Measurements from ENCODE around the gene HNRNPA0.
A peak's percentile ranks its signal among the peaks of the same experiment; 100 is the strongest.

HNRNPA0 gene

DNA sequence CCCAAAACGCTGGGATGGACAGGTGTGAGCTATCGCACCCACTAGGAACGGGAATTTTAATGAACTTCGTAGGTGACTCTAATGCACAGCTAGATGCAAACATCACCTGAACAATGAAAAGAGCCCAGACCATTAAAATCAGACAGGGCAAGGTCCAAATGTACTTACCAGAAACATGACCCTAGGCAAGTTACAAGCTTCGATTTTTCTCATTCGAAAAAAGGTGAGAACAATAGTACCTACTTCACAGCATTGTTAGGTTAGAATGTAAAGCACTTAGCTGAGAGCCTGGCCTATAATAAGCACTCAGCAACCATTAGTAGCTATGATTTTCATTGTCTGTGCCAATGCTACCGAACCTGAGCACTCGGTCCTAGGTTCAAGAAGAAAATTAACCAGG lies 12.4 kb downstream of the HNRNPA0 start:
- TF ChIP-seq, protein P1, sequence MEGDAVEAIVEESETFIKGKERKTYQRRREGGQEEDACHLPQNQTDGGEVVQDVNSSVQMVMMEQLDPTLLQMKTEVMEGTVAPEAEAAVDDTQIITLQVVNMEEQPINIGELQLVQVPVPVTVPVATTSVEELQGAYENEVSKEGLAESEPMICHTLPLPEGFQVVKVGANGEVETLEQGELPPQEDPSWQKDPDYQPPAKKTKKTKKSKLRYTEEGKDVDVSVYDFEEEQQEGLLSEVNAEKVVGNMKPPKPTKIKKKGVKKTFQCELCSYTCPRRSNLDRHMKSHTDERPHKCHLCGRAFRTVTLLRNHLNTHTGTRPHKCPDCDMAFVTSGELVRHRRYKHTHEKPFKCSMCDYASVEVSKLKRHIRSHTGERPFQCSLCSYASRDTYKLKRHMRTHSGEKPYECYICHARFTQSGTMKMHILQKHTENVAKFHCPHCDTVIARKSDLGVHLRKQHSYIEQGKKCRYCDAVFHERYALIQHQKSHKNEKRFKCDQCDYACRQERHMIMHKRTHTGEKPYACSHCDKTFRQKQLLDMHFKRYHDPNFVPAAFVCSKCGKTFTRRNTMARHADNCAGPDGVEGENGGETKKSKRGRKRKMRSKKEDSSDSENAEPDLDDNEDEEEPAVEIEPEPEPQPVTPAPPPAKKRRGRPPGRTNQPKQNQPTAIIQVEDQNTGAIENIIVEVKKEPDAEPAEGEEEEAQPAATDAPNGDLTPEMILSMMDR (IDR thresholded peaks at IDR 0.05; ENCODE audit: borderline replicate concordance, insufficient read depth, low read depth, low read length), result no peak
- H3K4me3 ChIP-seq (ENCODE audit: low read depth, low read length), result no peak overlapping the region

DNA sequence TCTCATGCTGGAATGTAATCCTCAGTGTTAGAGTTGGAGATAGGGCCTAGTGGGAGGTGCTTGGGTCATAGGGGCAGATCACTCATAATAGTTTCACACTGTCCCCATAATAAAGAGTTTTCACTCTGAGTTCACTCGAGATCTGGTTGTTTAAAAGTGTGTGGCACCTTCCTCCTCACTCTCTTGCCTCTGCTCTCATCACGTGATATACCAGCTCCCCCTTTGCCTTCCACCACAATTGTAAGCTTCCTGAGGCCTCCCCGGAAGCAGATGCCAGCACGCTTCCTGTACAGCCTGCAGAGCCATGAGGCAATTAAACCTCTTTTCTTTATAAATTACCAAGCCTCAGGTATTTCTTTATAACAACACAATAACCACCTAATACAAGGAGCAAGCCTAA lies 14.4 kb downstream of the HNRNPA0 start:
- TF ChIP-seq, protein P1 (IDR thresholded peaks at IDR 0.05; ENCODE audit: borderline replicate concordance, insufficient read depth, low read depth, low read length), result no peak
- no peak overlapping the region for H3K4me3 ChIP-seq (ENCODE audit: low read depth, low read length)

DNA sequence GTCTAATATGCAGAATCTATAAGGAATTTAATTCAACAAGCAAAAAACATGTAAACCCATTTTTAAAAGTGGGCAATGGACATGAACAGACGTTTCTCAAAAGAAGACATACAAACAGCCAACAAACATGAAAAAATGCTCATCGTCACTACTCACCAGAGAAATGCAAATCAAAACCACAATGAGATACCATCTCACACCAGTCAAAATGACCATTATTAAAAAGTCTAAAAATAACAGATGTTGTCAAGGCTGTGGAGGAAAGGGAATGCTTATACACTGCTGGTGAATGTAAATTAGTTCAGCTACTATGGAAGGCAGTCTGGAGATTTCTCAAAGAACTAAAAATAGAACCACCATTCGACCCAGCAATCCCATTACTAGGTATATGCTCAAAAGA lies 15.2 kb downstream of the HNRNPA0 start:
- no peak overlapping the region for H3K4me3 ChIP-seq (ENCODE audit: low read depth, low read length)
- TF ChIP-seq, protein P1 (IDR thresholded peaks at IDR 0.05; ENCODE audit: borderline replicate concordance, insufficient read depth, low read depth, low read length), result no peak

DNA sequence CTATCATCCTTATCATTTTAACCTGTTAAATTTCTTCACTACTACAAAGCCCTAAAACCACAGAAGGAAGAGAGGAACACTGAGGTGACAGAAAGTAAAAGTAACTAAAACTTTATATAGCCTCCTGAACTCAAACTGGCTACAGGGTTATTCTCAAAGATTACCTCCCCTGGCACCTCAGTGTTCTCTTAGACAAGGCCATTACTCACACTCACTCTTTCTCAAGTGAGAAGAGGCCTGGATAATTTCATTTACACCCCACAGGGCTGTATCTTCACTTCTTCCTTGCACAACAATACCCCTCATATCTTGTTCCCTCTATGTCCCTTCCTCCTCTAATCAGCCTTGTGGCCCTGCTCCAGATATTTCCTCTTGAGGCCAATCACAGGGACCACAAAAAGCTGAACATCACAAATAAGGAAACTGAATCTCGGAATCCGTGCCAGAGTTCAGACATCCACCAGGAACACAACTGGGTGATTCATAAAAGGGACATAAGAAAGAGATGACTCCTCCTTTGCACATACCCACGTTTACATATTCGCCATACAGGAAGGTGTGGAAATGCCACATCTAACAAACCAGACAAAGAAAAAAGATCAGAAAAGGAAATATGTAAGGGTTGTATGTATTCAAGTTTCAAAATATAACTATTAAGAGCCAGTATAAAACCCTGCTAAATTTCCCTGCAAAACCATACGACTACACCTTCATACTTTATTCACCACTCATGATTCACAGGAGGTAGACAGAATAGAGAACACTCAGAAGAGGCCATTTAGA lies 16.6 kb downstream of the HNRNPA0 start:
- no peak overlapping the region for H3K4me3 ChIP-seq (ENCODE audit: low read depth, low read length)
- TF ChIP-seq, protein P1 (IDR thresholded peaks at IDR 0.05; ENCODE audit: borderline replicate concordance, insufficient read depth, low read depth, low read length), result no peak

DNA sequence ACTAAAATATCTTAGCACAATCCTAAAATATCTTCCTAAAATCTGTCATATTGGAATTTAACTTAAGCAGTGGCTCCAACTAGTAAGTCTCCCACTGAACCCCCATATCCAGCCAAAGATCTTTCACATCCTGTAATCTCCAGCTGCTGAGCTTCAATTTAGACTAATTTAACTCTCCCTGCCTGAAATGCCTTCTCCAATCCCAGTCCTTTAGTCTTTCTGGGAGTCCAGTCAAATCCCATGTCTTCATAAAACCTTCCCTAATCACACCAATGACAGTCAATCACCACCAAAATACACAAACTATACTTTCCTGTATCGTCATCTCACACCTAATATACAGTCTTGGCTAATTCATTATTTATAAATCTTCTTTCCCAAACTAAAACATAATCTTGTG lies 17.7 kb downstream of the HNRNPA0 start:
- H3K4me3 ChIP-seq (ENCODE audit: low read depth, low read length), result no peak overlapping the region

DNA sequence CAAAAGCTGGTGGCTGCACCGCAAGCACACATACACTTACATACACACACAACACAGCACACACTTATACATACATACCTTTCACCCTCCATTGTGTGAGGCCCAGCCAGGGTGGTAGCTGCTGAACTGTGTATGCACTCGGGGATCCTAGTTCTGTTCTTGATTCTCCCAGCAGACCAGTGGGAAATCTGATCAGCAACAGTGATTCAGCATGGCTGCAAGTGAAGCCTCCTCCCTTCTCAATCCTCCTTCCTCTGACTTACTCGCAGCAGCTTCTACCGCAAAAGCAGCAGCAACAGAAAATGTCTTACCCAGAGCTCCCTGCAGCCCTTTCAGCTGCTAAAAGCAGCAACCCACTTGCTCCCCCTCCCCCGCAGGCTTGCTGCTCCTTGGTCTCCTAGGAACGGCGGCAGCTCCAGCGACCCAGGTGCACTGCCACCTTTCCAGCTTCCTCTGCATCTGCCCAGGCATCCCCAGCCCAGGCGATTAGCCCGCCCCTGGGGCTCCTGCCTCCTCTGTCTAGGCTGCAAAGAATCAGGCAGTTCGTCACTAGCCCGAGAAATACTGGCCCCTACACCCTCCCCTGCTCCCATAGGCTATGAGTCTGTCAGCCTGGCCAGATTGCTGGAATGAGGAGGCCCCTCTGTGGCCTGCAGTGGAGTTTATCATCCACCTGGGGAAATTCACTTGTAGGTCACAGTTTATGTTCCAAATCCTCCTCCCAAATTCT lies 18.4 kb downstream of the HNRNPA0 start, which contains the start of gene KLHL3:
Gene KLHL3, minus strand, starts transcription at position 535 of the 730 bp plus-strand sequence. Its CDS starts 443 bp downstream, at position 92.
- H3K4me3 ChIP-seq (ENCODE audit: low read depth, low read length), result peak within 1 kb of the TSS; percentile 75
- TF ChIP-seq, protein P1 (IDR thresholded peaks at IDR 0.05; ENCODE audit: borderline replicate concordance, insufficient read depth, low read depth, low read length), result no peak

More for the DNA sequence above, 17.7 kb downstream of the HNRNPA0 start:
- TF ChIP-seq, protein P1 (IDR thresholded peaks at IDR 0.05; ENCODE audit: borderline replicate concordance, insufficient read depth, low read depth, low read length), result no peak

Measured in GM12875 (cell line).